CD14-positive monocyte (primary cell): ENCODE measurements around the gene ACAD8. TPM values are rescaled to one million over a fixed set of nuclear protein-coding genes. Genes with fewer than 3 reads are reported as not detected.

Experiments used
- DNase-seq, 3 donors: peaks; one replicate each; pipeline ENCODE4 v3.0.0-alpha.2; 2011 to 2022
- H2AFZ ChIP-seq: 2 replicates; pipeline ENCODE4 v1.6.0; 2012; ENCODE audit warnings: mild to moderate bottlenecking, low read depth, low read length, inconsistent platforms; ENCODE audit not compliant: insufficient read depth, poor library complexity, severe bottlenecking
- H3K27ac ChIP-seq, 2 donors: 1 replicate in 1 of 2; 2 replicates in 1 of 2; pipeline ENCODE4 v1.5.1; 2012 to 2013; ENCODE audit warnings: low read length in 2 of 2, control low read depth in 1 of 2, inconsistent platforms in 1 of 2, low read depth in 1 of 2, mild to moderate bottlenecking in 1 of 2
- H3K27me3 ChIP-seq, 2 donors: one replicate each; pipeline versions ENCODE4 v1.6.0 to v1.6.1; 2011 to 2013; ENCODE audit warnings: low read length in 2 of 2; ENCODE audit not compliant: control insufficient read depth in 2 of 2, insufficient read depth in 2 of 2
- H3K36me3 ChIP-seq, 2 donors: replicated peaks in 1 of 2; 1 replicate in 1 of 2; 2 replicates in 1 of 2; pipeline versions ENCODE4 v1.5.1 to v1.6.1; 2012 to 2013; ENCODE audit warnings: low read length in 2 of 2, control low read depth in 1 of 2, inconsistent platforms in 1 of 2, mild to moderate bottlenecking in 1 of 2; ENCODE audit not compliant: insufficient read depth in 2 of 2, control insufficient read depth in 1 of 2
- H3K4me1 ChIP-seq, 2 donors: 1 replicate in 1 of 2; 2 replicates in 1 of 2; pipeline versions ENCODE4 v1.5.1 to v1.6.1; 2012 to 2013; ENCODE audit warnings: low read length in 2 of 2, control low read depth in 1 of 2, inconsistent platforms in 1 of 2, mild to moderate bottlenecking in 1 of 2, moderate library complexity in 1 of 2; ENCODE audit not compliant: insufficient read depth in 2 of 2, control insufficient read depth in 1 of 2
- H3K4me2 ChIP-seq: replicated peaks from 2 replicates; pipeline ENCODE3; 2012; ENCODE audit warnings: low read length, moderate library complexity, mild to moderate bottlenecking; ENCODE audit not compliant: poor library complexity, severe bottlenecking; ENCODE audit errors: extremely low read depth
- H3K4me3 ChIP-seq, 3 experiments: fragments of 200-600 bp in 1 of 3; sonication (generic) in 1 of 3; replicated peaks in 1 of 3; 1 replicate in 2 of 3; 2 replicates in 1 of 3; pipeline ENCODE4 v1.5.1; 2011 to 2013; ENCODE audit warnings: low read length in 3 of 3, mild to moderate bottlenecking in 3 of 3, control low read depth in 2 of 3, low read depth in 2 of 3, inconsistent platforms in 1 of 3, moderate library complexity in 1 of 3
- H3K79me2 ChIP-seq: 2 replicates; pipeline ENCODE4 v1.6.0; 2012; ENCODE audit warnings: mild to moderate bottlenecking, control low read depth, inconsistent platforms, low read length, moderate library complexity; ENCODE audit not compliant: insufficient read depth
- H3K9ac ChIP-seq: 2 replicates; pipeline ENCODE4 v1.6.0; 2017; ENCODE audit warnings: low read length, mild to moderate bottlenecking; ENCODE audit not compliant: insufficient read depth, poor library complexity, severe bottlenecking
- H3K9me3 ChIP-seq, 2 donors: replicated peaks in 1 of 2; 1 replicate in 1 of 2; 2 replicates in 1 of 2; pipeline versions ENCODE4 v1.5.1 to v1.6.1; 2012 to 2013; ENCODE audit warnings: low read length in 2 of 2, control low read depth in 1 of 2; ENCODE audit not compliant: control insufficient read depth in 1 of 2, insufficient read depth in 1 of 2
- H4K20me1 ChIP-seq: 2 replicates; pipeline ENCODE4 v1.6.0; 2012; ENCODE audit warnings: mild to moderate bottlenecking, low read length, control low read depth, moderate library complexity; ENCODE audit not compliant: insufficient read depth
- H3K27ac Mint-ChIP-seq, 7 donors: one replicate each; pipeline ENCODE4 v1.8.0; 2020; ENCODE audit warnings: mild to moderate bottlenecking in 7 of 7, mixed read lengths in 7 of 7, moderate library complexity in 6 of 7, inconsistent platforms in 2 of 7
- H3K27me3 Mint-ChIP-seq, 3 donors: one replicate each; pipeline ENCODE4 v1.8.0; 2021 to 2022; ENCODE audit warnings: low read depth in 3 of 3, mild to moderate bottlenecking in 3 of 3, mixed read lengths in 3 of 3, moderate library complexity in 3 of 3, inconsistent platforms in 1 of 3
- H3K36me3 Mint-ChIP-seq, 2 donors: one replicate each; pipeline ENCODE4 v1.8.0; 2020; ENCODE audit warnings: mixed read lengths in 2 of 2, inconsistent platforms in 1 of 2, mild to moderate bottlenecking in 1 of 2
- H3K4me1 Mint-ChIP-seq: one replicate; pipeline ENCODE4 v1.8.0; 2020; ENCODE audit warnings: mild to moderate bottlenecking, mixed read lengths
- H3K4me3 Mint-ChIP-seq, 2 donors: one replicate each; pipeline ENCODE4 v1.8.0; 2020; ENCODE audit warnings: mild to moderate bottlenecking in 2 of 2, mixed read lengths in 2 of 2, moderate library complexity in 1 of 2
- H3K9me3 Mint-ChIP-seq, 7 donors: one replicate each; pipeline ENCODE4 v1.8.0; 2020 to 2022; ENCODE audit warnings: mixed read lengths in 7 of 7, mild to moderate bottlenecking in 6 of 7, moderate library complexity in 6 of 7, inconsistent platforms in 2 of 7
- WGBS: methylation state at CpG from one replicate; pipeline ENCODE4 v1.1.5; 2013; ENCODE audit warnings: missing lambda C conversion rate; ENCODE audit not compliant: insufficient coverage; 5-methylcytosine and 5-hydroxymethylcytosine counted together
- intact Hi-C, 2 donors: fragments of 100-400 bp; cut with micrococcal nuclease; formaldehyde crosslinking; loops; one replicate each; pipeline versions ENCODE4 v1.15.0 to v1.15.1; 2023
- polyA plus RNA-seq, 3 donors: library from polyadenylated mRNA; depleted of rRNA in 1 of 3; unstranded in 2 of 3; stranded (reverse) in 1 of 3; fragments of 300-500 nt in 2 of 3; fragments of >200 nt in 1 of 3; fragmentation: Illumina TruSeq in 2 of 3; gene quantifications; 1 replicate in 2 of 3; 2 replicates in 1 of 3; pipeline ENCODE4 v1.2.3, GENCODE V29; 2012 to 2021
- TF ChIP-seq, protein P1 (sequence below): fragments of 200-600 bp; IDR thresholded peaks from one replicate; pipeline ENCODE4 v1.8.0; 2022; ENCODE audit warnings: antibody characterized with exemption, mild to moderate bottlenecking

ACAD8 gene
- polyA plus RNA-seq, 3 donors = 16.7 to 37.2 (median 19.3) TPM

DNA sequence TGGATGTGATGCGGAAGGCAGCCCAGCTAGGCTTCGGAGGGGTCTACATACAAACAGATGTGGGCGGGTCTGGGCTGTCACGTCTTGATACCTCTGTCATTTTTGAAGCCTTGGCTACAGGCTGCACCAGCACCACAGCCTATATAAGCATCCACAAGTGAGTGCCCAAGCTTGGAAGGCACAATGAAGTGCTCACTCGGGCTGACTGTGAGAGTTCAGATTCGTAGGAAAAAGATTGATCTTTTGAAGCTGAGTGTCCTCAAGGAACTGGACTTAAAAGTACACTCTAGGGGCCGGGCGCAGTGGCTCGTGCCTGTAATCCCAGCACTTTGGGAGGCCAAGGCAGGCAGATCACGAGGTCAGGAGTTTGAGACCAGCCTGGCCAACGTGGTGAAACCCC, 3.7 kb downstream of the ACAD8 start:
- peaks cover 17% of the 10 kb centered on the region for H3K79me2 ChIP-seq
- Mint-ChIP-seq H3K4me1 (peaks cover 47% of the 10 kb centered on the region), H3K27ac (no peak overlapping the region), H3K9me3 (no peaks in the 10 kb centered on the region), H3K27me3 (peaks cover 4 to 15% (median 11%) of the 10 kb centered on the region in 3 donors), H3K4me3 (no peak overlapping the region), H3K36me3 (peaks cover 51 to 52% of the 10 kb centered on the region in 2 donors)
- peaks cover 36 to 38% of the 10 kb centered on the region in 2 donors for H3K4me1 ChIP-seq
- H3K9me3 ChIP-seq = no peaks in the 10 kb centered on the region
- TF ChIP-seq, protein P1, sequence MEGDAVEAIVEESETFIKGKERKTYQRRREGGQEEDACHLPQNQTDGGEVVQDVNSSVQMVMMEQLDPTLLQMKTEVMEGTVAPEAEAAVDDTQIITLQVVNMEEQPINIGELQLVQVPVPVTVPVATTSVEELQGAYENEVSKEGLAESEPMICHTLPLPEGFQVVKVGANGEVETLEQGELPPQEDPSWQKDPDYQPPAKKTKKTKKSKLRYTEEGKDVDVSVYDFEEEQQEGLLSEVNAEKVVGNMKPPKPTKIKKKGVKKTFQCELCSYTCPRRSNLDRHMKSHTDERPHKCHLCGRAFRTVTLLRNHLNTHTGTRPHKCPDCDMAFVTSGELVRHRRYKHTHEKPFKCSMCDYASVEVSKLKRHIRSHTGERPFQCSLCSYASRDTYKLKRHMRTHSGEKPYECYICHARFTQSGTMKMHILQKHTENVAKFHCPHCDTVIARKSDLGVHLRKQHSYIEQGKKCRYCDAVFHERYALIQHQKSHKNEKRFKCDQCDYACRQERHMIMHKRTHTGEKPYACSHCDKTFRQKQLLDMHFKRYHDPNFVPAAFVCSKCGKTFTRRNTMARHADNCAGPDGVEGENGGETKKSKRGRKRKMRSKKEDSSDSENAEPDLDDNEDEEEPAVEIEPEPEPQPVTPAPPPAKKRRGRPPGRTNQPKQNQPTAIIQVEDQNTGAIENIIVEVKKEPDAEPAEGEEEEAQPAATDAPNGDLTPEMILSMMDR = no peak
- no peak overlapping the region for H3K27ac ChIP-seq
- no peak overlapping the region for H3K4me3 ChIP-seq
- no peak for DNase-seq
- peaks cover 25 to 51% of the 10 kb centered on the region in 2 donors for H3K36me3 ChIP-seq
- H3K27me3 ChIP-seq = peaks cover 0 to 16% of the 10 kb centered on the region in 2 donors
- no peak overlapping the region for H2AFZ ChIP-seq
- H3K9ac ChIP-seq = no peak overlapping the region
- intact Hi-C loops = no loop called here
- H3K4me2 ChIP-seq = no peak overlapping the region
- peaks cover 6% of the 10 kb centered on the region for H4K20me1 ChIP-seq
- WGBS = 94% methylated on average over 11 of the region's 11 CpGs

- Histone ChIP-seq H3K36me3 (peaks cover 38 to 66% of the 10 kb centered on the region in 2 donors), H3K27ac (no peak overlapping the region), H3K4me2 (no peak overlapping the region), H2AFZ (no peak overlapping the region), H3K9ac (no peak overlapping the region), H3K79me2 (peaks cover 9% of the 10 kb centered on the region), H3K9me3 (no peaks in the 10 kb centered on the region), H4K20me1 (peaks cover 6% of the 10 kb centered on the region), H3K27me3 (peaks cover 0 to 30% of the 10 kb centered on the region in 2 donors), H3K4me3 (no peak overlapping the region), H3K4me1 (peaks cover 27 to 31% of the 10 kb centered on the region in 2 donors)
- Mint-ChIP-seq H3K9me3 (no peaks in the 10 kb centered on the region), H3K36me3 (peaks cover 66 to 67% of the 10 kb centered on the region in 2 donors), H3K27me3 (peaks cover 12 to 28% (median 13%) of the 10 kb centered on the region in 3 donors), H3K4me1 (peaks cover 40% of the 10 kb centered on the region), H3K4me3 (peak overlapping the region in 1 of 2 donors; percentile 70), H3K27ac (no peak overlapping the region)
- TF ChIP-seq, protein P1 = no peak
- no peak for DNase-seq
- intact Hi-C loops = no loop called here
- WGBS = 100% methylated on average over 1 of the region's 4 CpGs
Measured at GRCh38 chr11:134258577-134258976, 5.2 kb downstream of the ACAD8 start.
